ENCODE measurements around the gene ZNF394. TPM values are rescaled to one million over a fixed set of nuclear protein-coding genes. Genes with fewer than 3 reads are reported as not detected.
"Not testable (repeated sequence)": the region's sequence is repeated elsewhere in the genome, so short reads cannot be mapped to it uniquely, and the experiment has no call there.

ZNF394 gene
- 10 to 100 TPM; 13.7 to 14.6 (median 14.6) TPM for polyA plus RNA-seq (ENCODE audit: insufficient read length in 3 of 3)

- DNase-seq (ENCODE audit: low read depth in 3 of 3, low spot score in 2 of 3) = peak; percentile 85 to 90 (median 87)
Measured at GRCh38 chr7:99499721-99500636, at the start of gene ZNF394. Gene ZNF394, minus strand, starts transcription at chr7:99500281. Its CDS starts 188 bp downstream, at chr7:99500093.

- not testable (repeated sequence) for DNase-seq (ENCODE audit: low read depth in 3 of 3, low spot score in 2 of 3)
Measured at GRCh38 chr7:99549545-99549944, 49.5 kb upstream of the ZNF394 start.

DNA sequence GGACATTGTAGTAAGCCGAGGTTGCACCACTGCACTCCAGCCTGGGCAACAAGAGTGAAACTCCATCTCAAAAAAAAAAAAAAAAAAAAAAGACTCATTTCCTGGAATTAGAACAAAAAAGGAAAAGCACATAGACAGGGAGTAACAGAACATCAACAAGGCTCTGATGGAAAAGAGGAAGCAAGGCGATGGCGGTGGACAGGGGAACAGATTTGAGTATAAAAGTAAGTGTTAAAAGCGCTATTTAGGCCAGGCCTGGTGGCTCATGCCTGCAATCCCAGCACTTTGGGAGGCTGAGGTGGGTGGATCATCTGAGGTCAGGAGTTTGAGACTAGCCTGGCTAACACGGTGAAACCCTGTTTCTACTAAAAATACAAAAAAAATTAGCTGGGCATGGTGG, 45.2 kb upstream of the ZNF394 start:
- DNase-seq (ENCODE audit: low read depth in 3 of 3, low spot score in 2 of 3) = not testable (repeated sequence)

DNA sequence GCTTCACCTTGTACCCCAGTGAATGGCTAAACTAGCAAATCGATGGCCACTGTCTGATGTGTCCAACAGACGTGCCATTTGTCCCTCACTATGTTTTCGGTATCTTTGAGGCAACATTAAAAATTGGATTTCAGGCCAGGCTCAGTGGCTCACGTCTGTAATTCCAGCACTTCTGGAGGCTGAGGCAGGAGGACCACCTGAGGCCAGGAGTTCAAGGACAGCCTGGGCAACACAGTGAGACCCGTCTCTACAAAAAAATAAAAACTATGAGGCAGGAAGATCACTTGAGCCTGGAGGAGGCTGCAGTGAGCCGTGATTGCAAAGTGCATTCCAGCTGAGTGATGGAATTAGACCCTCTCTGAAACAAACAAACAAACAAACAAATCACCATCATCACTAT, 43.8 kb upstream of the ZNF394 start:
- DNase-seq (ENCODE audit: low read depth in 3 of 3, low spot score in 2 of 3) = no peak

DNA sequence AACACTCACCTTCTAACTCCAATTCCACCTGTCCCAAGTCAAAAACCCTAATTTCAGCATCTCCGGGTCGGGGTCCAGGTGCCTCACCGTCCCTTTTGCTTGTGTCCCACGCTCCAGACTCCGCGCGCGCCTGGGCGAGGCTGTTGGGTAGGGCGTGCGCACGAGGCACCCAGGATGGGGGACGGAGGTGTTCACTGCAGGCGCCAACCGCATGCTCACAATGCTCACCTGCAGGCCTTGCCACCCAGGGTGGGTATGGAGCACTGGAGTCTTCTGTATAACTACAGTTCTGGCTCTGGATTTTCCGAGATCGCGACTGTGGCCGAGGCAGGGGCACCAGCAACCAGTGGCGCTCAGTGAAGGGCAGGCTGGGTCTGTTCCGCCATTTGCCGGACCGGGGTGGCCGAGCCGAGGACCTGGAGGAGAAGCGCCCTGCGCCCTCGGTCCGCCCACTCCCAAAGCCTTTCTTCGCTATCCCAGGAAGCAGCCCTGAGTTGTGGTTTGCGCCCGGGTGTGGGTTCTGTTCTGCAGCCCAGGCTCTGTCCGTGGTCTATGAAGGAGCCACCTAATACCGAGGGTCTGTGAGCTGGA, 43.1 kb upstream of the ZNF394 start:
- DNase-seq (ENCODE audit: low read depth in 3 of 3, low spot score in 2 of 3) = no peak

DNA sequence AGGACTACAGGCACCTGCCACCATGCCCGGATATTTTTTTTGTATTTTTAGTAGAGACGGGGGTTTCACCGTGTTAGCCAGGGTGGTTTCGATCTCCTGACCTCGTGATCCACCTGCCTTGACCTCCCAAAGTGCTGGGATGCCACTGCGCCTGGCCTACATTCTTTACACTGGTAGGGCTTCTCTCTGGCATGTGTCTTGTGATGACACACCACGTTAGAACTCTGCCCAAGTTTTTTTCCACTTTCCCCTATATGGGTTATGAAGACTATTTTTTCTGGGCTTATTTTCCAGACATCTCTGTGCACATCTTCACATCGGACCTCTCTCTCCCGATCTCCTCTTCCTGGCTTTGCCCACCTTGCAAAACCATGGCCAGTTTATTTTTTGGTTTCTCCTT, 41.1 kb upstream of the ZNF394 start:
- no peak for DNase-seq (ENCODE audit: low read depth in 3 of 3, low spot score in 2 of 3)

GRCh38 chr7:99540542-99540941, 40.5 kb upstream of the ZNF394 start:
- no peak for DNase-seq (ENCODE audit: low read depth in 3 of 3, low spot score in 2 of 3)

- no peak for DNase-seq (ENCODE audit: low read depth in 3 of 3, low spot score in 2 of 3)
Measured at GRCh38 chr7:99539213-99539811, 39.2 kb upstream of the ZNF394 start.

- no peak for DNase-seq (ENCODE audit: low read depth in 3 of 3, low spot score in 2 of 3)
Measured at GRCh38 chr7:99535667-99536066, 35.6 kb upstream of the ZNF394 start.

- no peak for DNase-seq (ENCODE audit: low read depth in 3 of 3, low spot score in 2 of 3)
Measured at GRCh38 chr7:99531354-99531765, 31.3 kb upstream of the ZNF394 start.

- no peak for DNase-seq (ENCODE audit: low read depth in 3 of 3, low spot score in 2 of 3)
Measured at GRCh38 chr7:99525713-99526440, 25.8 kb upstream of the ZNF394 start.

DNA sequence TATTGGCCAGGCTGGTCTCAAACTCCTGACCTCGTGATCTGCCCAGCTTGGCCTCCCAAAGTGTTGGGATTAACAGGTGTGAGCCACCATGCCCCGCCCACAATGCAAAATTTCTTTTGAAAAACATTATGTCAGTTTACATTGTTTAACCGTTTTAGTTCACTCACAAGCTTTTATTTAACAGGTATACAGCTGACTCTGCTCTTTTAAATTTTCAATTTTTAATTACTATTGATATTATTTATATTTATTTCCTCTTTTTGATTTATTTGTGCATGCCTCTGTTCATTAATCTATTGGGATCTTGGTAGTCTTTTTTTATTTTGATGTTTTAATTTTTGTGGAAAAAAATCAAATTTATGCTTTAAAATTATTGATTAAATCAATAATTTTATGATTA, 21.3 kb upstream of the ZNF394 start:
- DNase-seq (ENCODE audit: low read depth in 3 of 3, low spot score in 2 of 3) = no peak

DNA sequence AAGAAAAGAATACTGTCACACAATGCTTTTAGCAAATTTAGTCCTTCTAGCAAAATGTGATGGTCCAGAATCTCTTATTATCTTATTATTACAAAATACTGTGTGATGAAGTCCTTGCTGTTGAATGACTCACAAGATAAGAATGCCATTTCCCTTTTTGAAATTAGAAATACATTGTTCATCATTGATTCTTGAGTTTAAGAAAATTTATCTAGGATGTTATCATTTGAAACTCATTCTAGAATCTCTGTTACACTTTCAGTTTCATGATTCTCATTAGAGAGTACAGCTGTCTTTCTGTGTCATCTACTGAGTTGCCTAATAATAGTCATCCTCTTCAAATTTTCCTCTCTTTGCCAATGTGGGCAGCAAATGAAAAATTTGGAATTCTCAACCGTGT, 14.0 kb upstream of the ZNF394 start:
- DNase-seq (ENCODE audit: low read depth in 3 of 3, low spot score in 2 of 3) = no peak

DNA sequence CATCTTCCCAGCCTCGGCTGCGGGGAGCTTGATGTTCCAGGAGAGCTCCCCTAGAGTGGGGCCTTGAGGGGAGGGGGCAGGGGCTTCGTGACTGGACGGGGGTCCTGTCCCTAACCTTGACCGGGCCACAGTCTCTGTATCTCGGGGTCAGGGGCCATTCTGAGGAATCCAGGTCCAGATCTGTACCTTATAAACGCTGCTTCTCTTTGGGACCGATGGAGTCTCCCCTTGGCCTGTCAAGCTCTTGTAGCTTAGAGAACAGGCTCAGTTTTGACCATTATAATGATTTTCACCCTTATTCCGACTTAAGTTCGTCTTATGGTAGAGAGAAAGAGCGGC, 5.2 kb upstream of the ZNF394 start:
- DNase-seq (ENCODE audit: low read depth in 3 of 3, low spot score in 2 of 3) = no peak

GRCh38 chr7:99504603-99505323, 4.7 kb upstream of the ZNF394 start, which contains the start of gene ZKSCAN5:
Gene ZKSCAN5, plus strand, starts transcription at chr7:99504662. Its CDS starts 1,383 bp downstream, at chr7:99506045.
- DNase-seq (ENCODE audit: low read depth in 3 of 3, low spot score in 2 of 3) = peak; percentile 96 to 100 (median 98)

- peak in 1 of 3 donors; percentile 96 for DNase-seq (ENCODE audit: low read depth in 3 of 3, low spot score in 2 of 3)
Measured at GRCh38 chr7:99504281-99504602, 4.2 kb upstream of the ZNF394 start.

DNA sequence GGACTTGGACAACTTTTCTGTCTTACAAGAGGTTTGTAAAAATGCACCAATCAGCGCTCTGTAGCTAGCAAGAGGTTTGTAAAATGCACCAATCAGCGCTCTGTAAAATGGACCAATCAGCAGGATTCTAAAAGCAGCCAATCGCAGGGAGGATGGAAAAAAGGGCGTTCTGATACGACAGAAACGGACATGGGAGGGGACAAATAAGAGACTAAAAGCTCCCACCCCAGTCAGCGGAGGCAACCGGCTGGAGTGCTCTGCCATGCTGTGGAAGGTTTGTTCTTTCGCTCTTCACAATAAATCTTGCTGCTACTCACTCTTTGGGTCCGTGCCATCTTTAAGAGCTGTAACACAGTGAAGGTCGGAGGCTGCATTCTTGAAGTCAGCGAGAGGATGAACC, 1.2 kb upstream of the ZNF394 start:
- DNase-seq (ENCODE audit: low read depth in 3 of 3, low spot score in 2 of 3) = not testable (repeated sequence)

GRCh38 chr7:99500637-99501009, 542 bp upstream of the ZNF394 start:
- DNase-seq (ENCODE audit: low read depth in 3 of 3, low spot score in 2 of 3) = no peak

- no peak for DNase-seq (ENCODE audit: low read depth in 3 of 3, low spot score in 2 of 3)
Measured at GRCh38 chr7:99499371-99499720, 735 bp downstream of the ZNF394 start.

DNA sequence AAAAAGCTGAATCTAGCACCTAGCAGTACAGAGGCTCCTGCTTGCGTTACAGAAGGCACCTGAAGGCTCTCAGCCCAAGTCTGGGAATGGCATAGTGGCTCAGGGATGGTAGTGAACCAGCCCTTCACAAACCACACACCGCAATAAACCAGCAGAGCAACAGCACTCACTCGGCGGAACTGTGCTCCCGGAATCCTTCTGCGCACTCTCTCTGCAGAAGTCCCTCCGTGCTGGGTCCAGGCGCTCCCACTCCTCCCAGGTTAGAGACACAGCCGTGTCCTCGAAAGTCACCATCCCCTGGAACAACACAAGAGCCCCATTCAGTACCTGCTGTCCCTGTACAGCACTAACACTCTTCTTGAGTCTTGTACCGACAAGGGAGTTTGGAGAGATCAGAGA, 1.5 kb downstream of the ZNF394 start:
- DNase-seq (ENCODE audit: low read depth in 3 of 3, low spot score in 2 of 3) = no peak

Measured in right renal cortex interstitium (tissue), 3 donors.